Measurements from ENCODE around the gene RGL4.

- no peak for TF ChIP-seq EP300 (IDR thresholded peaks at IDR 0.05; ENCODE audit: borderline replicate concordance in 1 of 2, low read depth in 2 of 2, low read length in 2 of 2)
- no peak for TF ChIP-seq HDAC2 (IDR thresholded peaks at IDR 0.05; ENCODE audit: borderline replicate concordance in 1 of 2, low read depth in 2 of 2, low read length in 2 of 2)
Observed at GRCh38 chr22:23712256-23712655, 21.4 kb downstream of the RGL4 start.

Measured in H1 (cell line).